ENCODE measurements around the gene HSPA13. TPM values are rescaled to one million over a fixed set of nuclear protein-coding genes. Genes with fewer than 3 reads are reported as not detected.

HSPA13 gene
- total and polyA plus RNA-seq, 2 of the 8 experiments (the other 6 are each of a cell fraction or from before 2014, with no cell fraction given): 7.8 to 36.9 TPM

DNA sequence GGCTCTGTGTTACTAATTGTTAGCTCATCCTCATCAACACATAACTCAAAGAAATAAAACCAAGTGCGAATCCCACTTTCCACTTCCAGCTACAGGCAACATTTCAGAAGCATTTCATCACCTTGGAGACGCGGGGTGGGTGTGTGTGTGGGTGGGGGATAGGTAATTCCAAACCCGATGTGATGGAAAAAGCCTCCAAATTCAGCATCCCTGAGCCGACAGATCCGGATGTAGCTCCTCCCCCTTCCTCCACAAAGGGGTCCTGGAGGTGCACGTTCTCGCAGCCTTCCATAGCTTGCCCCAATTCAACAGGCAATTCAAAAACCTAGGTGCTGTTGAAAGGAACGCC, 486 bp downstream of the HSPA13 start:
- peaks cover 0 to 4% of the 10 kb centered on the region in 2 experiments for H4K20me1 ChIP-seq (replicated peaks in 1 of 2; ENCODE audit: control insufficient read depth in 1 of 2, insufficient read depth in 2 of 2, low read length in 2 of 2)
- peak overlapping the region; percentile 96 for H2BK5ac ChIP-seq (ENCODE audit: low read depth, low read length)
- H2AFZ ChIP-seq (ENCODE audit: low read length): peak overlapping the region; percentile 84; the same call in 1 of the 2 replicates
- H3K4me2 ChIP-seq (ENCODE audit: insufficient read depth in 1 of 2, low read depth in 2 of 2, low read length in 2 of 2): peak overlapping the region; percentile 68 to 69
- DNase-seq (ENCODE audit: low read depth in 1 of 2, low spot score in 2 of 2) (no peak), FAIRE-seq (peak; percentile 24)
- H3K79me1 ChIP-seq (ENCODE audit: low read depth, low read length): no peaks in the 10 kb centered on the region
- peaks cover 0 to 3% (median 0%) of the 10 kb centered on the region in 4 experiments; a peak in 1 of 7 replicates for H3K4me1 ChIP-seq (replicated peaks in 1 of 4; ENCODE audit: control insufficient read depth in 3 of 4, insufficient read depth in 4 of 4, low read length in 3 of 4)
- H3K27ac ChIP-seq (ENCODE audit: low read depth, low read length): peak overlapping the region; percentile 85
- no peak overlapping the region for H4K5ac ChIP-seq (ENCODE audit: insufficient read length, low read depth, low read length)
- peak overlapping the region; percentile 74 to 94 (median 90) for H3K4me3 ChIP-seq (ENCODE audit: extremely low read depth in 1 of 4, insufficient read depth in 2 of 4, low read depth in 3 of 4, low read length in 4 of 4)
- 1% methylated on average over 9 of the region's 9 CpGs; no CpG with 5 or more reads in 1 of the 2 experiments for WGBS, 2 experiments (ENCODE audit: extremely low coverage in 1 of 2, insufficient coverage in 1 of 2, insufficient read length in 1 of 2, insufficient replicate concordance in 2 of 2, low coverage in 1 of 2, low lambda C conversion rate in 2 of 2, missing lambda C conversion rate in 1 of 2)
- H4K8ac ChIP-seq (ENCODE audit: extremely low read depth, insufficient read depth, low read length): peak overlapping the region; percentile 94; the same call in 1 of the 2 replicates
- no peak overlapping the region for H2BK15ac ChIP-seq (ENCODE audit: low read length)
- ChIA-PET POLR2A (ENCODE audit: partially characterized antibody) (interaction anchor here (0.6 to 1.9 kb wide), 8 partner anchors 8 to 232 kb away, joined by 3 to 7 read pairs (median 4); no protein-coding TSS in a partner anchor), CTCF (ENCODE audit: partially characterized antibody) (no interaction called here)
- H3K23ac ChIP-seq (ENCODE audit: insufficient read length): no peak overlapping the region
- peak overlapping the region; percentile 76; the same call in 1 of the 2 replicates for H3K18ac ChIP-seq (ENCODE audit: extremely low read depth, low read length)
- no peak overlapping the region for H4K91ac ChIP-seq (replicated peaks; ENCODE audit: insufficient read length, low read length)
- H2BK20ac ChIP-seq (ENCODE audit: low read length): no peak overlapping the region
- no peaks in the 10 kb centered on the region for H3K9me3 ChIP-seq (ENCODE audit: insufficient read depth in 2 of 2, low read depth in 1 of 2, low read length in 1 of 2)
- no peak overlapping the region; the same call in 1 of the 2 replicates for H2BK12ac ChIP-seq (ENCODE audit: low read depth, low read length)
- peak overlapping the region; percentile 89 for H3K56ac ChIP-seq (replicated peaks; ENCODE audit: insufficient read length, low read depth, low read length)
- H3K79me2 ChIP-seq (ENCODE audit: control insufficient read depth in 1 of 2, insufficient read depth in 2 of 2, low read length in 2 of 2): peaks cover 0 to 39% of the 10 kb centered on the region in 2 experiments; a peak in 2 of 4 replicates
- H3K36me3 ChIP-seq (ENCODE audit: control insufficient read depth in 2 of 4, insufficient read depth in 4 of 4, low read length in 3 of 4): peaks cover 3 to 23% (median 11%) of the 10 kb centered on the region in 4 experiments; a peak in 7 of 8 replicates
- no peak overlapping the region for H3K4ac ChIP-seq (replicated peaks; ENCODE audit: insufficient read length, low read depth, low read length)
- TF ChIP-seq TAF1 (IDR thresholded peaks at IDR 0.05; ENCODE audit: low read depth, low read length): 0 out of 2 replicates have a peak, but pooled peaks have one; percentile 3
- 0 out of 2 replicates have a peak, but pooled peaks have one; percentile 2 for TF ChIP-seq YY1 (IDR thresholded peaks at IDR 0.05; ENCODE audit: low read depth, low read length)
- no peak for TF ChIP-seq GABPA (IDR thresholded peaks at IDR 0.05; ENCODE audit: borderline replicate concordance, insufficient read depth, low read length)
- no peaks in the 10 kb centered on the region for H3K27me3 ChIP-seq (replicated peaks in 1 of 4; ENCODE audit: control insufficient read depth in 3 of 4, extremely low read depth in 1 of 4, insufficient read depth in 3 of 4, low read length in 3 of 4)
- peak overlapping the region; percentile 10 to 97 (median 91) for H3K9ac ChIP-seq (replicated peaks in 1 of 4; ENCODE audit: extremely low read depth in 1 of 4, low read depth in 3 of 4, low read length in 3 of 4)
- H2BK120ac ChIP-seq (replicated peaks; ENCODE audit: low read depth, low read length): no peak overlapping the region
- no peak overlapping the region for H3K14ac ChIP-seq (ENCODE audit: insufficient read length)
- H3K23me2 ChIP-seq (ENCODE audit: low read depth, low read length): no peaks in the 10 kb centered on the region
- no peak overlapping the region for H2AK5ac ChIP-seq (ENCODE audit: low read depth, low read length)

Data from H1 (cell line).